Osteocyte (in vitro differentiated cells): ENCODE data around the gene PIP5K1B. TPM values are rescaled to one million over a fixed set of nuclear protein-coding genes. Genes with fewer than 3 reads are reported as not detected.

ENCODE experiments used
- DNase-seq: peaks from one replicate; pipeline ENCODE4 v3.0.0; 2021; ENCODE audit warnings: mixed read lengths; ENCODE audit not compliant: unreplicated experiment; ENCODE audit errors: extremely low spot score
- H3K27ac Mint-ChIP-seq: one replicate; pipeline ENCODE4 v1.8.0; 2021; ENCODE audit warnings: mild to moderate bottlenecking, mixed read lengths; ENCODE audit not compliant: unreplicated experiment
- H3K27me3 Mint-ChIP-seq: one replicate; pipeline ENCODE4 v1.8.0; 2021; ENCODE audit warnings: mixed read lengths; ENCODE audit not compliant: unreplicated experiment
- H3K36me3 Mint-ChIP-seq: one replicate; pipeline ENCODE4 v1.8.0; 2021; ENCODE audit warnings: mixed read lengths; ENCODE audit not compliant: unreplicated experiment
- H3K4me1 Mint-ChIP-seq: one replicate; pipeline ENCODE4 v1.8.0; 2021; ENCODE audit warnings: mixed read lengths; ENCODE audit not compliant: unreplicated experiment
- H3K4me3 Mint-ChIP-seq: one replicate; pipeline ENCODE4 v1.8.0; 2021; ENCODE audit warnings: mild to moderate bottlenecking, moderate library complexity, mixed read lengths; ENCODE audit not compliant: unreplicated experiment
- H3K9me3 Mint-ChIP-seq: one replicate; pipeline ENCODE4 v1.8.0; 2021; ENCODE audit warnings: mixed read lengths; ENCODE audit not compliant: unreplicated experiment
- total RNA-seq: library from RNA; stranded (reverse); gene quantifications from 2 replicates; pipeline ENCODE4 v1.2.1, GENCODE V29; 2021
- TF ChIP-seq, protein P1 (sequence below): fragments of 200-600 bp; sonication (generic); IDR thresholded peaks from 2 replicates; pipeline ENCODE4 v1.5.0; 2021; ENCODE audit warnings: antibody characterized with exemption, mild to moderate bottlenecking, moderate library complexity

The PIP5K1B gene
- total RNA-seq, 1 donor from 2014 or later, result not detected

DNA sequence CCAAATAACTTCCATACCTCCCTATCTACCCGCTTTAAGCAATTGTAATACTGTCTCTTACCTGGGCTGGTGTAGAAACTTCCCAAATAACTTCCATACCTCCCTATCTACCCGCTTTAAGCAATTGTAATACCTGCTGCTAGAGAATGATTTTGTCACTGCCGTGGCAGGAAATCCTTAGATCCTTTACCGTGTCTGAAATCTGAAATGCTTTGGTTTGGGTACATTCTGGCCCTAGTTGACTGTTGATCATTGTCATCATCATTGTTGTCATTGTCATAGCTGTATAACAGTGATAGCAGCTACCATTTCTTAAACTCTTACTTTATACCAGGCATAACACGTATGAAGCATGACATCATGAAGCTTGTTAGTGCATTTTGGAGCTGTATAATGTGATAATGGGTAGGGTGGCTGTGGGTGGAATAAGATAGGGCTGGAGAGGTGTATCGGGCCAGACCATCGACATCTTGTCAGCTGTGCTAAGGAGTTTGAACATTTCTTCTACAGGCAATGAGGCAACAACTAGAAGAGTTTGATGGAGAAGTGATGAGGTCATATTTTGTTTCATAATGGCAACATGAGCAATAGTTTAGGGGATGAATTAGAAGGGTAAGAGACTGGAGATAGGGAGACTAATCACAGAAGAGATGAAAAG, 15.7 kb downstream of the PIP5K1B start:
- Mint-ChIP-seq H3K27me3 (peaks cover 4% of the 10 kb centered on the region), H3K36me3 (no peaks in the 10 kb centered on the region), H3K4me3 (no peak overlapping the region), H3K27ac (no peak overlapping the region), H3K4me1 (no peaks in the 10 kb centered on the region), H3K9me3 (peaks cover 5% of the 10 kb centered on the region)
- TF ChIP-seq, protein P1, sequence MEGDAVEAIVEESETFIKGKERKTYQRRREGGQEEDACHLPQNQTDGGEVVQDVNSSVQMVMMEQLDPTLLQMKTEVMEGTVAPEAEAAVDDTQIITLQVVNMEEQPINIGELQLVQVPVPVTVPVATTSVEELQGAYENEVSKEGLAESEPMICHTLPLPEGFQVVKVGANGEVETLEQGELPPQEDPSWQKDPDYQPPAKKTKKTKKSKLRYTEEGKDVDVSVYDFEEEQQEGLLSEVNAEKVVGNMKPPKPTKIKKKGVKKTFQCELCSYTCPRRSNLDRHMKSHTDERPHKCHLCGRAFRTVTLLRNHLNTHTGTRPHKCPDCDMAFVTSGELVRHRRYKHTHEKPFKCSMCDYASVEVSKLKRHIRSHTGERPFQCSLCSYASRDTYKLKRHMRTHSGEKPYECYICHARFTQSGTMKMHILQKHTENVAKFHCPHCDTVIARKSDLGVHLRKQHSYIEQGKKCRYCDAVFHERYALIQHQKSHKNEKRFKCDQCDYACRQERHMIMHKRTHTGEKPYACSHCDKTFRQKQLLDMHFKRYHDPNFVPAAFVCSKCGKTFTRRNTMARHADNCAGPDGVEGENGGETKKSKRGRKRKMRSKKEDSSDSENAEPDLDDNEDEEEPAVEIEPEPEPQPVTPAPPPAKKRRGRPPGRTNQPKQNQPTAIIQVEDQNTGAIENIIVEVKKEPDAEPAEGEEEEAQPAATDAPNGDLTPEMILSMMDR, result no peak
- no peak for DNase-seq

DNA sequence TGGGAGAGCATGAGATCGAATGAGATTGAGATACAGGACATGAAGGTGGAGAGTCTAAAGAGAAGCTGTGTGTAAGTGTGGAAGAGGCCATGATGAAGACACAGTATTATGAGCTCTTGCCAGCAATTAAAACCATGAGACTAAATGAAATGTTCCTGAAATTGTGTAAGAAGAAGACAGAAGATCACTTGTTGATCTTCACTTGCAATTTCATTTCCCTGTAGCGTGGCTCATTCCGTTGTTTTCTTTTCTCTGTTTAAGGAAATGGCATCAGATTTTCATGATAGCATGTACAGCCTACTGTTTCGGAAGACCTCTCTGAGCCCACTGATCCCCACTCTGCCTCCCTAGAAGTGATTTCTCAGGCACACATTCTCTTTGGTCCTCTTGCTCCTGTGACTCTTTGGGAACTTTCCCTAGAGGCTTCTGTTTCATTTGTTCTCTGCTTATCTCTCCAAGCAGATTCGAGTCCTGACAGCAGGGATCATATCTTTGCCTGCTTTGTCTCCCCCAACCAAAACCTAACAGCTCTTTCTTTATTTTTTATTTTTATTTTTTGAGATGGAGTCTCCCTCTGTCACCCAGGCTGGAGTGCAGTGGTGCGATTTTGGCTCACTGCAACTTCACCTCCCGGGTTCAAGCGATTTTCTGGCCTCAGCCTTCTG, 16.8 kb downstream of the PIP5K1B start:
- no peaks in the 10 kb centered on the region for H3K4me1 Mint-ChIP-seq
- TF ChIP-seq, protein P1, result no peak
- H3K36me3 Mint-ChIP-seq, result no peaks in the 10 kb centered on the region

GRCh38 chr9:68725070-68725469, 20.0 kb downstream of the PIP5K1B start:
- DNase-seq, result no peak
- peaks cover 5% of the 10 kb centered on the region for H3K9me3 Mint-ChIP-seq
- TF ChIP-seq, protein P1, result no peak
- no peaks in the 10 kb centered on the region for H3K36me3 Mint-ChIP-seq
- no peaks in the 10 kb centered on the region for H3K27me3 Mint-ChIP-seq
- H3K27ac Mint-ChIP-seq, result no peak overlapping the region
- H3K4me1 Mint-ChIP-seq, result no peaks in the 10 kb centered on the region
- no peak overlapping the region for H3K4me3 Mint-ChIP-seq

More for the DNA sequence above, 16.8 kb downstream of the PIP5K1B start:
- DNase-seq, result no peak
- Mint-ChIP-seq H3K27ac (no peak overlapping the region), H3K27me3 (peaks cover 2% of the 10 kb centered on the region), H3K9me3 (peaks cover 5% of the 10 kb centered on the region), H3K4me3 (no peak overlapping the region)

- no peak for DNase-seq
- Mint-ChIP-seq H3K4me1 (no peaks in the 10 kb centered on the region), H3K27ac (no peak overlapping the region), H3K4me3 (no peak overlapping the region), H3K9me3 (peaks cover 5% of the 10 kb centered on the region), H3K27me3 (peaks cover 2% of the 10 kb centered on the region), H3K36me3 (no peaks in the 10 kb centered on the region)
- TF ChIP-seq, protein P1, result no peak
These were observed 21.4 kb downstream of the PIP5K1B start for GRCh38 chr9:68726489-68726888.

GRCh38 chr9:68727636-68728035, 22.6 kb downstream of the PIP5K1B start:
- H3K9me3 Mint-ChIP-seq, result peaks cover 5% of the 10 kb centered on the region
- no peaks in the 10 kb centered on the region for H3K4me1 Mint-ChIP-seq
- DNase-seq, result no peak
- TF ChIP-seq, protein P1, result no peak
- no peak overlapping the region for H3K27ac Mint-ChIP-seq
- no peak overlapping the region for H3K4me3 Mint-ChIP-seq
- no peaks in the 10 kb centered on the region for H3K36me3 Mint-ChIP-seq
- peaks cover 2% of the 10 kb centered on the region for H3K27me3 Mint-ChIP-seq
